ENCODE measurements around the gene CDC20B.
A peak's percentile ranks its signal among the peaks of the same experiment; 100 is the strongest.

The CDC20B gene, protein sequence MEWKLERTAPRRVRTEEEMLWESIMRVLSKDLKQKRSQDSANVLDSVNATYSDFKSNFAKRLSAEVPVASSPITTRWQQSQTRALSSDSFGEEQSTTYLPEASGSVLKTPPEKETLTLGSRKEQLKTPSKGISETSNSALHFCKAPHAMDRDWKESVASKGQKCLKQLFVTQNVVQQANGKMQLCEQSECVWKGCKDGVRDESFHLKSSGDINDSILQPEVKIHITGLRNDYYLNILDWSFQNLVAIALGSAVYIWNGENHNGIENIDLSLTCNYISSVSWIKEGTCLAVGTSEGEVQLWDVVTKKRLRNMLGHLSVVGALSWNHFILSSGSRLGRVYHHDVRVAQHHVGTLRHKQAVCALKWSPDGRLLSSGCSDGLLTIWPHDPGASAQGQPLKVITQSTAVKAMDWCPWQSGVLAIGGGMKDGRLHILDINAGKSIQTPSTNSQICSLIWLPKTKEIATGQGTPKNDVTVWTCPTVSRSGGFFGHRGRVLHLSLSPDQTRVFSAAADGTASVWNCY

DNA sequence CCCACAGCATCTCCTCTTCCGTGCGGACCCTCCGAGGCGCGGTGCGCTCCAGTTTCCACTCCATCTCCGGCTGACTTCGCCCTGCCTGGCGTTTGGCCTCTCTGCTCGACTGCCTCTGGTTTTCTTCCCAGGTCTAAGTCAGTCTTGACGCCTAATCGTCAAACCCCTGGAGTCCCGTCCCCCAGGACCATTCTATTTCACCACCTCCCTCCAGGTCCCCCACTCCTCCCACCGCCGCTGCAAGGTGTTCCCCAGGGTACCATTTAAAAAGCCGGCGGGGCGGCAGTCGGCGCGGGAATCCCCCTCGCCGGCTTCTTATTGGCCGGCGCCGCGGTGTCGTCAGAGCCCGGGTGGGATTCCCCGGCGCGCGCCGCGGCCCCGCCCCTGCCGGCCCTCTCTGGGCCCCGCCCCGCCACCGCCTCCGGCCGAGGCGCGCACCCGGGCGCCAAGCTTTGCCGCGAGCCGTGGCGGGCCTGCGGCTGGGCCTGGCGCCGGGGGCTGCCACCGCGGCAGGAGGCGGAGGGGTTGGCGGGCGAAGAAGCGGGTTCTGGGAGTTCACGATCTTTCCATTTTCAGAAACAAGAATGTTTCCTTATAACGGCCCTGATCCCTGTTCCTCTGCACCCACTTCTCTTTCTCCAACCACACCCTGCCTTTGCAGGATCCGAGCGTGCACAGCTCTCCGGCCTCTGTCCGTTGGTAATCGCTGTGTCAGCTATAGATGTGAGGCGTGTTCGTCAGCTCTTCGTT, at the start of gene CDC20B:
CDC20B (minus strand) TSS at position 241 of the 750 bp plus-strand sequence; CDS start at position 64, 177 bp downstream.
- H3K4me1 ChIP-seq (ENCODE audit: insufficient read depth, insufficient read length): no peaks in the 10 kb centered on the region
- peaks cover 58% of the 10 kb centered on the region for H3K27me3 ChIP-seq (ENCODE audit: insufficient read depth, insufficient read length)
- peak within 1 kb of the TSS; percentile 37 for H3K4me3 ChIP-seq (ENCODE audit: insufficient read length, low read depth)
- peak within 1 kb of the TSS; percentile 56 for H3K9ac ChIP-seq (ENCODE audit: insufficient read length, low read depth)
- no peak for TF ChIP-seq ZNF274 (IDR thresholded peaks at IDR 0.05; ENCODE audit: low read depth, low read length)
- H3K36me3 ChIP-seq (ENCODE audit: insufficient read depth, insufficient read length, low read length): no peaks in the 10 kb centered on the region
- DNase-seq (ENCODE audit: low read depth, low spot score): peak; percentile 30
- no peaks in the 10 kb centered on the region for H3K9me3 ChIP-seq (ENCODE audit: insufficient read depth, low read length)

- Histone ChIP-seq H3K4me1 (ENCODE audit: insufficient read depth, insufficient read length) (no peaks in the 10 kb centered on the region), H3K36me3 (ENCODE audit: insufficient read depth, insufficient read length, low read length) (no peaks in the 10 kb centered on the region), H3K9me3 (ENCODE audit: insufficient read depth, low read length) (peaks cover 11% of the 10 kb centered on the region; the same call in 1 of the 2 replicates), H3K9ac (ENCODE audit: insufficient read length, low read depth) (no peak overlapping the region), H3K4me3 (ENCODE audit: insufficient read length, low read depth) (no peak overlapping the region), H3K27me3 (ENCODE audit: insufficient read depth, insufficient read length) (peaks cover 72% of the 10 kb centered on the region)
- TF ChIP-seq SUZ12 (IDR thresholded peaks at IDR 0.05; ENCODE audit: extremely low read depth, insufficient read depth, insufficient read length): no peak
- TF ChIP-seq YY1 (IDR thresholded peaks at IDR 0.05; ENCODE audit: insufficient read depth, insufficient read length): no peak
- TF ChIP-seq ZNF274 (IDR thresholded peaks at IDR 0.05; ENCODE audit: low read depth, low read length): no peak
- no peak for DNase-seq (ENCODE audit: low read depth, low spot score)
These were observed 49.4 kb upstream of the CDC20B start for GRCh38 chr5:55222092-55222984.

GRCh38 chr5:55220433-55221185, 47.6 kb upstream of the CDC20B start:
- H3K9me3 ChIP-seq (ENCODE audit: insufficient read depth, low read length): peaks cover 4% of the 10 kb centered on the region; the same call in 1 of the 2 replicates
- no peak for DNase-seq (ENCODE audit: low read depth, low spot score)
- H3K9ac ChIP-seq (ENCODE audit: insufficient read length, low read depth): peak overlapping the region; percentile 79
- peaks cover 57% of the 10 kb centered on the region for H3K27me3 ChIP-seq (ENCODE audit: insufficient read depth, insufficient read length)
- H3K36me3 ChIP-seq (ENCODE audit: insufficient read depth, insufficient read length, low read length): no peaks in the 10 kb centered on the region
- no peaks in the 10 kb centered on the region for H3K4me1 ChIP-seq (ENCODE audit: insufficient read depth, insufficient read length)
- TF ChIP-seq SUZ12 (IDR thresholded peaks at IDR 0.05; ENCODE audit: extremely low read depth, insufficient read depth, insufficient read length) (no peak), YY1 (IDR thresholded peaks at IDR 0.05; ENCODE audit: insufficient read depth, insufficient read length) (no peak), ZNF274 (IDR thresholded peaks at IDR 0.05; ENCODE audit: low read depth, low read length) (no peak)
- H3K4me3 ChIP-seq (ENCODE audit: insufficient read length, low read depth): peak overlapping the region; percentile 46

GRCh38 chr5:55219770-55220169, 46.8 kb upstream of the CDC20B start:
- no peak for DNase-seq (ENCODE audit: low read depth, low spot score)
- H3K4me3 ChIP-seq (ENCODE audit: insufficient read length, low read depth): no peak overlapping the region
- no peaks in the 10 kb centered on the region for H3K4me1 ChIP-seq (ENCODE audit: insufficient read depth, insufficient read length)
- peaks cover 48% of the 10 kb centered on the region for H3K27me3 ChIP-seq (ENCODE audit: insufficient read depth, insufficient read length)
- TF ChIP-seq SUZ12 (IDR thresholded peaks at IDR 0.05; ENCODE audit: extremely low read depth, insufficient read depth, insufficient read length): no peak
- no peak for TF ChIP-seq ZNF274 (IDR thresholded peaks at IDR 0.05; ENCODE audit: low read depth, low read length)
- TF ChIP-seq YY1 (IDR thresholded peaks at IDR 0.05; ENCODE audit: insufficient read depth, insufficient read length): no peak
- H3K9me3 ChIP-seq (ENCODE audit: insufficient read depth, low read length): no peaks in the 10 kb centered on the region; the same call in 1 of the 2 replicates
- no peaks in the 10 kb centered on the region for H3K36me3 ChIP-seq (ENCODE audit: insufficient read depth, insufficient read length, low read length)
- H3K9ac ChIP-seq (ENCODE audit: insufficient read length, low read depth): no peak overlapping the region

GRCh38 chr5:55218967-55219366, 46.0 kb upstream of the CDC20B start:
- Histone ChIP-seq H3K9ac (ENCODE audit: insufficient read length, low read depth) (no peak overlapping the region), H3K27me3 (ENCODE audit: insufficient read depth, insufficient read length) (peaks cover 40% of the 10 kb centered on the region), H3K4me3 (ENCODE audit: insufficient read length, low read depth) (no peak overlapping the region), H3K36me3 (ENCODE audit: insufficient read depth, insufficient read length, low read length) (no peaks in the 10 kb centered on the region), H3K9me3 (ENCODE audit: insufficient read depth, low read length) (no peaks in the 10 kb centered on the region; the same call in 1 of the 2 replicates), H3K4me1 (ENCODE audit: insufficient read depth, insufficient read length) (no peaks in the 10 kb centered on the region)
- DNase-seq (ENCODE audit: low read depth, low spot score): no peak
- TF ChIP-seq ZNF274 (IDR thresholded peaks at IDR 0.05; ENCODE audit: low read depth, low read length): no peak
- TF ChIP-seq SUZ12 (IDR thresholded peaks at IDR 0.05; ENCODE audit: extremely low read depth, insufficient read depth, insufficient read length): no peak
- TF ChIP-seq YY1 (IDR thresholded peaks at IDR 0.05; ENCODE audit: insufficient read depth, insufficient read length): no peak

GRCh38 chr5:55211184-55211874, 38.4 kb upstream of the CDC20B start:
- Histone ChIP-seq H3K4me1 (ENCODE audit: insufficient read depth, insufficient read length) (no peaks in the 10 kb centered on the region), H3K27me3 (ENCODE audit: insufficient read depth, insufficient read length) (no peaks in the 10 kb centered on the region), H3K36me3 (ENCODE audit: insufficient read depth, insufficient read length, low read length) (no peaks in the 10 kb centered on the region), H3K4me3 (ENCODE audit: insufficient read length, low read depth) (no peak overlapping the region), H3K9me3 (ENCODE audit: insufficient read depth, low read length) (no peaks in the 10 kb centered on the region), H3K9ac (ENCODE audit: insufficient read length, low read depth) (no peak overlapping the region)
- DNase-seq (ENCODE audit: low read depth, low spot score): no peak
- TF ChIP-seq SUZ12 (IDR thresholded peaks at IDR 0.05; ENCODE audit: extremely low read depth, insufficient read depth, insufficient read length) (no peak), YY1 (IDR thresholded peaks at IDR 0.05; ENCODE audit: insufficient read depth, insufficient read length) (no peak), ZNF274 (IDR thresholded peaks at IDR 0.05; ENCODE audit: low read depth, low read length) (no peak)
